H1 (cell line): ENCODE results near the gene RPN2. TPM values are rescaled to one million over a fixed set of nuclear protein-coding genes. Genes with fewer than 3 reads are reported as not detected.

Source experiments
- CTCF ChIA-PET: fragments of 300-600 bp; sonication (Branson Sonifier 250); formaldehyde crosslinking; loops from one replicate; lab custom pipeline; 2021; ENCODE audit not compliant: partially characterized antibody; lab: Charles Lee
- POLR2A ChIA-PET: fragments of 300-600 bp; sonication (Branson Sonifier 250); formaldehyde crosslinking; loops from one replicate; lab custom pipeline; 2021; ENCODE audit warnings: inconsistent platforms; ENCODE audit not compliant: partially characterized antibody; lab: Charles Lee
- DNase-seq, 2 experiments: peaks; one replicate each; pipeline versions ENCODE4 v3.0.0 to v3.0.0-alpha.2; 2010 to 2022; ENCODE audit warnings: low spot score in 2 of 2, low read depth in 1 of 2, mixed read lengths in 1 of 2
- FAIRE-seq: peaks from 2 replicates; lab custom pipeline; 2011; peaks lifted over from hg19 to GRCh38; lab: Jason Lieb, UNC
- H2AFZ ChIP-seq: 2 replicates; pipeline ENCODE4 v1.8.1; 2012; ENCODE audit warnings: low read length, inconsistent platforms
- H2AK5ac ChIP-seq: 2 replicates; pipeline ENCODE4 v1.6.1; 2013; ENCODE audit warnings: low read depth, low read length
- H2BK120ac ChIP-seq: replicated peaks from 2 replicates; pipeline ENCODE3; 2013; ENCODE audit warnings: low read depth, low read length, inconsistent platforms
- H2BK12ac ChIP-seq: 2 replicates; pipeline ENCODE4 v1.6.1; 2013; ENCODE audit warnings: low read depth, low read length
- H2BK15ac ChIP-seq: 2 replicates; pipeline ENCODE4 v1.6.1; 2013; ENCODE audit warnings: low read length
- H2BK20ac ChIP-seq: 2 replicates; pipeline ENCODE4 v1.6.1; 2013; ENCODE audit warnings: low read length
- H2BK5ac ChIP-seq: 2 replicates; pipeline ENCODE4 v1.6.1; 2013; ENCODE audit warnings: low read depth, low read length
- H3K14ac ChIP-seq: 2 replicates; pipeline ENCODE4 v1.6.1; 2013; ENCODE audit warnings: inconsistent platforms; ENCODE audit not compliant: insufficient read length
- H3K18ac ChIP-seq: 2 replicates; pipeline ENCODE4 v1.6.1; 2013; ENCODE audit warnings: low read length; ENCODE audit errors: extremely low read depth
- H3K23ac ChIP-seq: 2 replicates; pipeline ENCODE4 v1.6.1; 2013; ENCODE audit warnings: inconsistent platforms; ENCODE audit not compliant: insufficient read length
- H3K23me2 ChIP-seq: 2 replicates; pipeline ENCODE4 v1.6.1; 2013; ENCODE audit warnings: low read depth, low read length
- H3K27ac ChIP-seq: 2 replicates; pipeline ENCODE4 v1.6.1; 2011; ENCODE audit warnings: low read depth, low read length, inconsistent platforms
- H3K27me3 ChIP-seq, 4 experiments: replicated peaks in 1 of 4; 1 replicate in 1 of 4; 2 replicates in 3 of 4; pipeline versions ENCODE4 v1.6.1 to v1.8.1; 2011 to 2013; ENCODE audit warnings: low read length in 3 of 4, mild to moderate bottlenecking in 3 of 4, inconsistent platforms in 2 of 4, mixed read lengths in 2 of 4, moderate library complexity in 1 of 4; ENCODE audit not compliant: control insufficient read depth in 3 of 4, insufficient read depth in 3 of 4; ENCODE audit errors: extremely low read depth in 1 of 4
- H3K36me3 ChIP-seq, 4 experiments: 2 replicates each; pipeline versions ENCODE4 v1.6.1 to v1.8.1; 2011 to 2013; ENCODE audit warnings: mild to moderate bottlenecking in 4 of 4, low read length in 3 of 4, moderate library complexity in 2 of 4, control low read depth in 1 of 4, inconsistent platforms in 1 of 4; ENCODE audit not compliant: insufficient read depth in 4 of 4, control insufficient read depth in 2 of 4
- H3K4ac ChIP-seq: replicated peaks from 2 replicates; pipeline ENCODE3; 2013; ENCODE audit warnings: low read length, low read depth, mixed read lengths, inconsistent platforms; ENCODE audit not compliant: insufficient read length
- H3K4me1 ChIP-seq, 4 experiments: replicated peaks in 1 of 4; 1 replicate in 1 of 4; 2 replicates in 3 of 4; pipeline versions ENCODE4 v1.6.1 to v1.8.1; 2011 to 2013; ENCODE audit warnings: low read length in 3 of 4, inconsistent platforms in 2 of 4, mixed read lengths in 1 of 4; ENCODE audit not compliant: insufficient read depth in 4 of 4, control insufficient read depth in 3 of 4
- H3K4me2 ChIP-seq, 2 experiments: 2 replicates each; pipeline versions ENCODE4 v1.6.1 to v1.8.1; 2011 to 2013; ENCODE audit warnings: low read depth in 2 of 2, low read length in 2 of 2, control low read depth in 1 of 2, inconsistent platforms in 1 of 2, mild to moderate bottlenecking in 1 of 2; ENCODE audit not compliant: insufficient read depth in 1 of 2
- H3K4me3 ChIP-seq, 4 experiments: fragments of 200-600, 300-600 bp in 1 of 4; sonication (generic), shearing (Covaris generic), sonication (Bioruptor Twin) in 1 of 4; 2 replicates each; pipeline versions ENCODE4 v1.5.1 to v1.8.1; 2011 to 2016; ENCODE audit warnings: low read length in 4 of 4, low read depth in 3 of 4, control low read depth in 2 of 4, inconsistent platforms in 2 of 4, mild to moderate bottlenecking in 2 of 4, mixed read lengths in 1 of 4, moderate library complexity in 1 of 4; ENCODE audit not compliant: insufficient read depth in 2 of 4; ENCODE audit errors: extremely low read depth in 1 of 4
- H3K56ac ChIP-seq: replicated peaks from 2 replicates; pipeline ENCODE3; 2013; ENCODE audit warnings: low read depth, mild to moderate bottlenecking, mixed read lengths, low read length, inconsistent platforms; ENCODE audit not compliant: insufficient read length
- H3K79me1 ChIP-seq: 2 replicates; pipeline ENCODE4 v1.6.1; 2013; ENCODE audit warnings: low read depth, low read length, control low read depth
- H3K79me2 ChIP-seq, 2 experiments: 2 replicates each; pipeline versions ENCODE4 v1.6.1 to v1.8.1; 2012 to 2013; ENCODE audit warnings: low read length in 2 of 2, mild to moderate bottlenecking in 2 of 2, inconsistent platforms in 1 of 2; ENCODE audit not compliant: insufficient read depth in 2 of 2, control insufficient read depth in 1 of 2
- H3K9ac ChIP-seq, 4 experiments: replicated peaks in 1 of 4; 1 replicate in 1 of 4; 2 replicates in 3 of 4; pipeline versions ENCODE4 v1.6.1 to v1.8.1; 2011 to 2013; ENCODE audit warnings: low read depth in 3 of 4, low read length in 3 of 4, control low read depth in 2 of 4, mild to moderate bottlenecking in 2 of 4, moderate library complexity in 2 of 4, inconsistent platforms in 1 of 4; ENCODE audit errors: extremely low read depth in 1 of 4
- H3K9me3 ChIP-seq, 2 experiments: 2 replicates each; pipeline versions ENCODE4 v1.6.1 to v1.8.1; 2012 to 2013; ENCODE audit warnings: mild to moderate bottlenecking in 2 of 2, moderate library complexity in 2 of 2, control low read depth in 1 of 2, inconsistent platforms in 1 of 2, low read depth in 1 of 2, low read length in 1 of 2, mixed read lengths in 1 of 2; ENCODE audit not compliant: insufficient read depth in 2 of 2
- H4K20me1 ChIP-seq, 2 experiments: replicated peaks in 1 of 2; 2 replicates each; pipeline versions ENCODE3 to v1.8.1; 2011 to 2013; ENCODE audit warnings: inconsistent platforms in 2 of 2, low read length in 2 of 2, mild to moderate bottlenecking in 1 of 2; ENCODE audit not compliant: insufficient read depth in 2 of 2, control insufficient read depth in 1 of 2
- H4K5ac ChIP-seq: 2 replicates; pipeline ENCODE4 v1.6.1; 2013; ENCODE audit warnings: low read length, low read depth, mixed read lengths, inconsistent platforms; ENCODE audit not compliant: insufficient read length
- H4K8ac ChIP-seq: 2 replicates; pipeline ENCODE4 v1.8.0; 2013; ENCODE audit warnings: mild to moderate bottlenecking, moderate library complexity, low read length, inconsistent platforms; ENCODE audit not compliant: insufficient read depth; ENCODE audit errors: extremely low read depth
- H4K91ac ChIP-seq: replicated peaks from 2 replicates; pipeline ENCODE3; 2013; ENCODE audit warnings: low read length, mixed read lengths, inconsistent platforms; ENCODE audit not compliant: insufficient read length
- ASH2L ChIP-seq: fragments of 200-600, 300-600 bp; sonication (generic); IDR thresholded peaks from one replicate; pipeline ENCODE4 v1.7.1; 2017; ENCODE audit warnings: low read length
- HDAC6 ChIP-seq: IDR thresholded peaks from one replicate; pipeline ENCODE4 v1.7.1; 2012; ENCODE audit warnings: low read depth, mild to moderate bottlenecking, inconsistent platforms, low read length, moderate library complexity
- JUN ChIP-seq: IDR thresholded peaks from 2 replicates; pipeline ENCODE4 v1.6.1; 2011; ENCODE audit warnings: low read depth, mild to moderate bottlenecking, improper control_type of control experiment, low read length
- KDM4A ChIP-seq: IDR thresholded peaks from one replicate; pipeline ENCODE4 v1.7.1; 2012; ENCODE audit warnings: low read depth, mild to moderate bottlenecking, moderate library complexity, low read length, inconsistent platforms; ENCODE audit not compliant: severe bottlenecking
- PHF8 ChIP-seq: fragments of 200-600 bp; sonication (generic); conservative IDR thresholded peaks from 2 replicates; pipeline ENCODE4 v1.7.1; 2012; ENCODE audit warnings: low read depth, mild to moderate bottlenecking, inconsistent platforms, low read length, moderate library complexity
- POLR2AphosphoS5 ChIP-seq: IDR thresholded peaks from 2 replicates; pipeline ENCODE4 v1.6.1; 2011; ENCODE audit warnings: low read depth, low read length
- RFX5 ChIP-seq: IDR thresholded peaks from 2 replicates; pipeline ENCODE4 v1.6.1; 2011; ENCODE audit warnings: low read depth, low read length, improper control_type of control experiment, borderline replicate concordance
- SIN3A ChIP-seq, 2 experiments: IDR thresholded peaks in 1 of 2; conservative IDR thresholded peaks in 1 of 2; 2 replicates each; pipeline ENCODE4 v1.6.1; 2011 to 2012; ENCODE audit warnings: low read length in 2 of 2, improper control_type of control experiment in 1 of 2, low read depth in 1 of 2, mild to moderate bottlenecking in 1 of 2
- SIX5 ChIP-seq: IDR thresholded peaks from 2 replicates; pipeline ENCODE4 v1.6.1; 2011; ENCODE audit warnings: mild to moderate bottlenecking, low read depth, low read length
- SP1 ChIP-seq: IDR thresholded peaks from 2 replicates; pipeline ENCODE4 v1.6.1; 2011; ENCODE audit warnings: low read depth, low read length
- SRF ChIP-seq: IDR thresholded peaks from 2 replicates; pipeline ENCODE4 v1.6.1; 2011; ENCODE audit warnings: mild to moderate bottlenecking, low read depth, low read length, moderate library complexity
- TAF1 ChIP-seq: IDR thresholded peaks from 2 replicates; pipeline ENCODE4 v1.6.1; 2011; ENCODE audit warnings: mild to moderate bottlenecking, low read depth, low read length
- WGBS, 2 experiments: shearing (Covaris generic) in 1 of 2; methylation state at CpG; one replicate each; pipeline versions ENCODE4 v1.1.6 to v1.1.7; 2013 to 2015; ENCODE audit warnings: low lambda C conversion rate in 2 of 2, mixed read lengths in 2 of 2, inconsistent platforms in 1 of 2, low coverage in 1 of 2, missing lambda C conversion rate in 1 of 2; ENCODE audit not compliant: insufficient replicate concordance in 2 of 2, insufficient coverage in 1 of 2, insufficient read length in 1 of 2; ENCODE audit errors: extremely low coverage in 1 of 2, missing lambda C conversion rate in 1 of 2; 5-methylcytosine and 5-hydroxymethylcytosine counted together
- polyA plus RNA-seq, 7 experiments: library from polyadenylated mRNA; depleted of rRNA in 3 of 7; stranded (reverse) in 5 of 7; unstranded in 2 of 7; fragments of >200 nt in 5 of 7; fragments of 200-250 nt in 2 of 7; gene quantifications; 1 replicate in 5 of 7; 2 replicates in 1 of 7; 4 replicates in 1 of 7; pipeline versions ENCODE4 v1.2.1 to v1.2.3, GENCODE V29; 2011 to 2013; ENCODE audit warnings: missing spikeins in 2 of 7, mixed read lengths in 2 of 7
- total RNA-seq: library from RNA; stranded (reverse); fragmentation: NEBNext Ultra II Directional; extraction: Animal tissue kit (Norgen Biotek cat#: 25700); gene quantifications from 2 replicates; pipeline ENCODE4 v1.2.1, GENCODE V29; 2021
- TF ChIP-seq, protein P1 (sequence below): IDR thresholded peaks from 2 replicates; pipeline ENCODE4 v1.6.1; 2011; ENCODE audit warnings: low read depth, mild to moderate bottlenecking, low read length; ENCODE audit not compliant: insufficient read depth
- TF ChIP-seq, protein P2 (sequence below): IDR thresholded peaks from 2 replicates; pipeline ENCODE4 v1.6.1; 2012; ENCODE audit warnings: inconsistent platforms

The RPN2 gene
- total and polyA plus RNA-seq, 2 of the 8 experiments (the other 6 are each of a cell fraction or from before 2014, with no cell fraction given) = 236 to 379 TPM

DNA sequence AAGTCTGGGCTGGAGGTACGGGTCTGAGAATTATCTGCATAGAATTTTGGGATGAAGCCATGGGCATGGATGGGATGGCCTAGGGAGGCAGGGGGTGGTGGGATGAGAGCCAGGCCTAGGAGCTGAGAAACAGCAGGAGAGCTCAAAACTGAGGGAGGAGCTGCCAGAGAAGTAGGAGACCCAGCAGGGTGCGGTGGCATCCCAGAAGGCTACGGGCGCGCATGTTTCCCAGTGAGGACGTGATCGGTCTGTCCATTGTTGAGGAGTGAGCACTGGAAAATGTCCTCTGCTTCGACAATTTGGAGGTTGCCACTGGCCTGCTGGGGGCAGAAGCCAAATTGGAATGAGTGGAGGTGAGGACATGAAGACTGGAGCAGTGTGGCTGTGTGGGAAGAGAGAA is 14.7 kb downstream of the RPN2 start:
- H3K23ac ChIP-seq = no peak overlapping the region
- no peak overlapping the region for H3K4me2 ChIP-seq
- H3K36me3 ChIP-seq = peaks cover under 1 to 37% (median 8%) of the 10 kb centered on the region in 4 experiments; a peak in 6 of 8 replicates
- H3K9ac ChIP-seq = no peak overlapping the region
- no peak overlapping the region for H2BK120ac ChIP-seq
- no peaks in the 10 kb centered on the region for H3K23me2 ChIP-seq
- no peak overlapping the region for H4K5ac ChIP-seq
- ChIA-PET POLR2A (no interaction called here), CTCF (interaction anchor here (0.7 to 2.8 kb wide), 10 partner anchors 8 to 320 kb away, joined by 3 to 21 read pairs (median 4); partner anchors contain the start of genes MROH8 and RPN2)
- no peak overlapping the region for H2AFZ ChIP-seq
- no peaks in the 10 kb centered on the region for H3K4me1 ChIP-seq
- H3K18ac ChIP-seq = no peak overlapping the region
- no peak overlapping the region for H4K91ac ChIP-seq
- no peak overlapping the region for H2BK20ac ChIP-seq
- WGBS, 2 experiments = 95% methylated on average over 8 of the region's 8 CpGs; no CpG with 5 or more reads in 1 of the 2 experiments
- H3K79me1 ChIP-seq = peaks cover 19% of the 10 kb centered on the region
- H2BK5ac ChIP-seq = 0 out of 2 replicates have a peak overlapping the region, but pooled peaks have one; percentile 9
- no peak overlapping the region for H3K56ac ChIP-seq
- peaks cover 12 to 27% of the 10 kb centered on the region in 2 experiments for H4K20me1 ChIP-seq
- H3K4me3 ChIP-seq = no peak overlapping the region
- no peak overlapping the region for H3K27ac ChIP-seq
- no peak overlapping the region for H2BK15ac ChIP-seq
- no peak overlapping the region for H3K4ac ChIP-seq
- H2AK5ac ChIP-seq = no peak overlapping the region
- H3K79me2 ChIP-seq = peaks cover 18 to 93% of the 10 kb centered on the region in 2 experiments
- H3K9me3 ChIP-seq = no peaks in the 10 kb centered on the region
- no peaks in the 10 kb centered on the region for H3K27me3 ChIP-seq
- H3K14ac ChIP-seq = no peak overlapping the region
- no peak overlapping the region for H2BK12ac ChIP-seq
- DNase-seq = no peak
- FAIRE-seq = no peak
- H4K8ac ChIP-seq = no peak overlapping the region
- TF ChIP-seq SIN3A (conservative IDR thresholded peaks at IDR 0.05 in 1 of 2, IDR thresholded peaks at IDR 0.05 in 1 of 2; ENCODE audit: low read depth in 1 of 2, low read length in 2 of 2) (no peak), SP1 (no peak), SIX5 (no peak), ASH2L (no peak), KDM4A (no peak), TAF1 (no peak), HDAC6 (no peak), JUN (no peak), PHF8 (no peak), POLR2AphosphoS5 (no peak), SRF (no peak), RFX5 (no peak)
- TF ChIP-seq, protein P1, sequence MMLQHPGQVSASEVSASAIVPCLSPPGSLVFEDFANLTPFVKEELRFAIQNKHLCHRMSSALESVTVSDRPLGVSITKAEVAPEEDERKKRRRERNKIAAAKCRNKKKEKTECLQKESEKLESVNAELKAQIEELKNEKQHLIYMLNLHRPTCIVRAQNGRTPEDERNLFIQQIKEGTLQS = no peak
- TF ChIP-seq, protein P2, sequence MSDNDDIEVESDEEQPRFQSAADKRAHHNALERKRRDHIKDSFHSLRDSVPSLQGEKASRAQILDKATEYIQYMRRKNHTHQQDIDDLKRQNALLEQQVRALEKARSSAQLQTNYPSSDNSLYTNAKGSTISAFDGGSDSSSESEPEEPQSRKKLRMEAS = no peak
